Heart left ventricle (tissue), 16 donors: Measurements from ENCODE around the gene C5AR2. TPM values are rescaled to one million over a fixed set of nuclear protein-coding genes. Genes with fewer than 3 reads are reported as not detected.

Experiments
- ATAC-seq, 4 donors: fragments of 200-7000 bp; cut with Tn5 transposase; one replicate each; pipeline ENCODE4 v1.9.1; 2020 to 2022; ENCODE audit warnings: moderate library complexity in 4 of 4, mild to moderate bottlenecking in 3 of 4, moderate number of reproducible peaks in 1 of 4
- DNase-seq, 5 donors: peaks; one replicate each; pipeline ENCODE4 v3.0.0-alpha.2; 2020
- H3K27ac ChIP-seq, 12 donors: fragments of 200-600 bp; sonication (generic) in 4 of 12; one replicate each; pipeline versions ENCODE4 v1.5.0 to v1.8.0; 2016 to 2022; ENCODE audit warnings: mild to moderate bottlenecking in 2 of 12
- H3K27me3 ChIP-seq, 9 donors: fragments of 200-600 bp; sonication (generic) in 2 of 9; one replicate each; pipeline versions ENCODE4 v1.5.1 to v1.8.0; 2016 to 2022; ENCODE audit warnings: mild to moderate bottlenecking in 3 of 9
- H3K36me3 ChIP-seq, 9 donors: fragments of 200-600 bp; sonication (generic) in 2 of 9; one replicate each; pipeline versions ENCODE4 v1.5.0 to v1.8.0; 2018 to 2022; ENCODE audit warnings: mild to moderate bottlenecking in 2 of 9
- H3K4me1 ChIP-seq, 12 donors: fragments of 200-600 bp; sonication (generic) in 4 of 12; one replicate each; pipeline versions ENCODE4 v1.5.0 to v1.8.0; 2016 to 2022; ENCODE audit warnings: mild to moderate bottlenecking in 3 of 12
- H3K4me3 ChIP-seq, 12 donors: fragments of 200-600 bp; sonication (generic) in 4 of 12; one replicate each; pipeline versions ENCODE4 v1.5.0 to v1.8.0; 2017 to 2022; ENCODE audit warnings: mild to moderate bottlenecking in 9 of 12, moderate library complexity in 4 of 12
- H3K9me3 ChIP-seq, 12 donors: fragments of 200-600 bp; sonication (generic) in 4 of 12; one replicate each; pipeline versions ENCODE4 v1.5.0 to v1.8.0; 2016 to 2022; ENCODE audit warnings: mild to moderate bottlenecking in 1 of 12
- CTCF ChIP-seq, 12 donors: fragments of 200-600 bp; sonication (generic) in 4 of 12; IDR thresholded peaks; one replicate each; pipeline versions ENCODE4 v1.5.0 to v1.8.0; 2018 to 2022; ENCODE audit warnings: antibody characterized with exemption in 12 of 12, mild to moderate bottlenecking in 5 of 12
- POLR2A ChIP-seq, 2 donors: fragments of 450-650 bp; IDR thresholded peaks; one replicate each; pipeline ENCODE4 v1.6.1; 2017; ENCODE audit warnings: antibody characterized with exemption in 2 of 2, mild to moderate bottlenecking in 2 of 2, moderate library complexity in 2 of 2
- WGBS, 4 donors: extraction: QIAGEN DNeasy Blood & Tissue Kit in 2 of 4; methylation state at CpG; one replicate each; pipeline versions ENCODE4 v1.1.5 to v1.1.7; 2013 to 2018; 5-methylcytosine and 5-hydroxymethylcytosine counted together
- intact Hi-C, 10 donors: fragments of 100-400 bp; cut with DNase I; formaldehyde crosslinking; loops; one replicate each; pipeline versions ENCODE4 v1.11.1 to v1.14.2; 2022
- polyA plus RNA-seq, 2 donors: library from polyadenylated mRNA; stranded (reverse); fragments of 200-250 nt; gene quantifications; one replicate each; pipeline ENCODE4 v1.2.3, GENCODE V29; 2013
- total RNA-seq, 9 donors: library from RNA; depleted of rRNA in 2 of 9; stranded (reverse); fragments of >200 nt in 2 of 9; fragmentation: NEBNext Ultra II Directional in 3 of 9; extraction: Animal tissue kit (Norgen Biotek cat#: 25700) in 3 of 9; gene quantifications; one replicate each; pipeline versions ENCODE4 v1.1.0 to v1.2.4, GENCODE V29; 2016 to 2023
- donor health status: ischemic (EF 13 %, LVEDD 7.1; RV severe dilation, severe dysfunction).
- donor health status: healthy with polysubstance abuse.
- donor health status: DM: no; HTN: yes; CAD: no.
- donor health status: DM: no; HTN: no; CAD: no.
- donor health status: ischemic (EF 25% LVEDD 6.9; RV normal size, moderate dysfunction).
- donor health status: ischemic (EF 25% LVEDD 5.7; RV mildly dilated, moderate dysfunction).
- donor health status: healthy.
- donor health status: DM: yes; HTN: yes; CAD: no.
- donor health status: ischemic (EF 35%, LVEDD 5.7; RV mildly dilated, moderate dysfunction).
- donor health status: nonischemic (EF 11% LVEDD 7.7; RV severe dilation, severe dysfunction).
- donor health status: DM: yes; HTN: yes; CAD: no.
- donor health status: PGD.
- donor health status: ischemic (EF 29% LVEDD 5.4; RV normal size, mild dysfunction).
- donor health status: nonischemic (EF 23%, LVEDD 6.1; RV moderate dilation, normal function).

Gene C5AR2
- total and polyA plus RNA-seq, 11 donors = 0.12 to 3.3 (median 0.55) TPM

- TF ChIP-seq CTCF (IDR thresholded peaks at IDR 0.05) (peak in 2 of 12 donors; percentile 4 to 8), POLR2A (IDR thresholded peaks at IDR 0.05) (no peak)
- ATAC-seq (peak; percentile 94 to 97 (median 95)), DNase-seq (peak; percentile 71 to 90 (median 88))
- no peak overlapping the region for H3K4me3 ChIP-seq
- H3K4me1 ChIP-seq = peaks cover 0 to 16% (median 4%) of the 10 kb centered on the region in 12 donors
- 50 to 66% (median 59%) methylated on average over 11 to 16 of the region's 16 CpGs for WGBS, 4 donors
- peak overlapping the region in 9 of 12 donors; percentile 37 to 90 (median 66) for H3K27ac ChIP-seq
- no peaks in the 10 kb centered on the region for H3K9me3 ChIP-seq
- H3K36me3 ChIP-seq = peaks cover 0 to 94% (median 81%) of the 10 kb centered on the region in 9 donors
- intact Hi-C loops = no loop called here
- H3K27me3 ChIP-seq = no peaks in the 10 kb centered on the region
Observed at GRCh38 chr19:47377208-47377701, 45.3 kb downstream of the C5AR2 start.

GRCh38 chr19:47377801-47378200 lies 45.8 kb downstream of the C5AR2 start:
- Histone ChIP-seq H3K27me3 (no peaks in the 10 kb centered on the region), H3K36me3 (peaks cover 0 to 93% (median 77%) of the 10 kb centered on the region in 9 donors), H3K9me3 (no peaks in the 10 kb centered on the region), H3K4me1 (peaks cover 0 to 16% (median 4%) of the 10 kb centered on the region in 12 donors), H3K4me3 (no peak overlapping the region), H3K27ac (peak overlapping the region in 11 of 12 donors; percentile 16 to 90 (median 64))
- ATAC-seq (no peak), DNase-seq (no peak)
- WGBS, 4 donors = 53 to 62% (median 62%) methylated on average over 3 to 12 of the region's 12 CpGs
- intact Hi-C loops = no loop called here
- TF ChIP-seq POLR2A (IDR thresholded peaks at IDR 0.05) (no peak), CTCF (IDR thresholded peaks at IDR 0.05) (no peak)

- Histone ChIP-seq H3K27me3 (no peaks in the 10 kb centered on the region), H3K4me1 (peaks cover 0 to 17% (median 4%) of the 10 kb centered on the region in 12 donors), H3K27ac (peak overlapping the region in 6 of 12 donors; percentile 16 to 90 (median 66)), H3K36me3 (peaks cover 0 to 88% (median 72%) of the 10 kb centered on the region in 9 donors), H3K9me3 (no peaks in the 10 kb centered on the region), H3K4me3 (no peak overlapping the region)
- intact Hi-C loops = no loop called here
- no peak for TF ChIP-seq POLR2A (IDR thresholded peaks at IDR 0.05)
- no peak for TF ChIP-seq CTCF (IDR thresholded peaks at IDR 0.05)
- 92 to 100% (median 93%) methylated on average over 10 to 11 of the region's 11 CpGs for WGBS, 4 donors
- DNase-seq (no peak), ATAC-seq (no peak)
Observed at GRCh38 chr19:47378246-47378645, 46.3 kb downstream of the C5AR2 start.

GRCh38 chr19:47379381-47379938 lies 47.5 kb downstream of the C5AR2 start:
- Histone ChIP-seq H3K4me3 (no peak overlapping the region), H3K27ac (no peak overlapping the region), H3K27me3 (no peaks in the 10 kb centered on the region), H3K36me3 (peaks cover 0 to 76% (median 60%) of the 10 kb centered on the region in 9 donors), H3K4me1 (peaks cover 0 to 27% (median 4%) of the 10 kb centered on the region in 12 donors), H3K9me3 (no peaks in the 10 kb centered on the region)
- no peak for ATAC-seq
- WGBS, 4 donors = 86 to 95% (median 93%) methylated on average over 18 to 23 of the region's 23 CpGs
- no peak for TF ChIP-seq CTCF (IDR thresholded peaks at IDR 0.05)
- TF ChIP-seq POLR2A (IDR thresholded peaks at IDR 0.05) = no peak
- DNase-seq = no peak
- intact Hi-C loops = no loop called here
